Ishikawa (cell line): ENCODE data around the gene BMP2K.

Experiments used
- CEBPB ChIP-seq: IDR thresholded peaks from 2 replicates; pipeline ENCODE4 v1.6.1; 2012
- EGR1 ChIP-seq: IDR thresholded peaks from 2 replicates; pipeline ENCODE4 v1.6.1; 2012
- EP300 ChIP-seq: IDR thresholded peaks from 2 replicates; pipeline ENCODE4 v1.6.1; 2012; ENCODE audit warnings: borderline replicate concordance
- NFIC ChIP-seq: IDR thresholded peaks from 2 replicates; pipeline ENCODE4 v1.6.1; 2012
- RAD21 ChIP-seq: IDR thresholded peaks from 2 replicates; pipeline ENCODE4 v1.6.1; 2012; ENCODE audit warnings: low read depth
- TEAD4 ChIP-seq: IDR thresholded peaks from 2 replicates; pipeline ENCODE4 v1.6.1; 2012
- USF1 ChIP-seq: IDR thresholded peaks from 2 replicates; pipeline ENCODE4 v1.6.1; 2012

GRCh38 chr4:78742300-78742699 lies 33.9 kb upstream of the BMP2K start:
- TF ChIP-seq RAD21 = no peak
- TF ChIP-seq NFIC = no peak
- TF ChIP-seq USF1 = no peak
- no peak for TF ChIP-seq TEAD4
- TF ChIP-seq EP300 = no peak
- TF ChIP-seq CEBPB = no peak
- TF ChIP-seq EGR1 = no peak
